ENCODE results near the gene SLC1A5.
A peak's percentile ranks its signal among the peaks of the same experiment; 100 is the strongest.
"Not testable (repeated sequence)": the region's sequence is repeated elsewhere in the genome, so short reads cannot be mapped to it uniquely, and the experiment has no call there.

SLC1A5 gene

GRCh38 chr19:46798713-46799112 is 10.3 kb upstream of the SLC1A5 start:
- no peak for DNase-seq (ENCODE audit: low spot score)

DNA sequence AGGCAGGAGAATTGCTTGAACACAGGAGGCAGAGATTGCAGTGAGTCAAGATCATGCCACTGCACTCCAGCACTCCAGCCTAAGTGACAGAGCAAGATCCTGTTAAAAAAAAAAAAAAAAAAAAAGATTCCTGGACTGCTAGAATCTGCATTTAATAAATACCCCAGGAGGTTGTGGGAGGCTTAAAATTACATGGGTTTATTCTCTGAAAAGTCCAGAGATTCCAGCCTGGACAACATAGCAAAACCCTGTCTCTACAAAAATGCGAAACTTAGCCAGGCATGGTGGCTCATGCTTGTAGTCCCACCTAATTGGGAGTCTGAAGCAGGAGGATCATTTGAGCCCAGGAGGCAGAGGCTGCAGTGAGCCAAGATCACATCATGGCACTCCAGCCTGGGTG is 9.5 kb upstream of the SLC1A5 start:
- no peak for DNase-seq (ENCODE audit: low spot score)

DNA sequence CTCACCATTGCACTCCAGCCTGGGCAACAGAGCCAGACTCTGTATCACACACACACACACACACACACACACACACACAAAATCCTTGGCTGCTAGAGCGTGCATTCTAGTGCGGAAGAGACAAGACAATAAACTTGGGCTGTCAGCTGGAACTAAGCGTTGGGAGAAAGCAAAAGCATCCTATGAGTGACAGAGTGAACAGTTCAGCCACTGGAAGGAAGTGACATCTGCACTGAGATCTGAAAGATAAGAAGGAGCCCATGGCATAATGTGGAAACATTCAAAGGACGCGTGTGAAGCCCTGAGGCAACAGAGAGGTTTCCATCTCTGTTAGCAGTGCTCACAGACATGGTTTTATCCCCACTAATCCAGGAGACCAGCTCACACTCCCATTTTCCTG is 3.5 kb upstream of the SLC1A5 start:
- DNase-seq (ENCODE audit: low spot score), result no peak

- no peak for DNase-seq (ENCODE audit: low spot score)
These were observed 977 bp upstream of the SLC1A5 start for GRCh38 chr19:46789371-46789770.

DNA sequence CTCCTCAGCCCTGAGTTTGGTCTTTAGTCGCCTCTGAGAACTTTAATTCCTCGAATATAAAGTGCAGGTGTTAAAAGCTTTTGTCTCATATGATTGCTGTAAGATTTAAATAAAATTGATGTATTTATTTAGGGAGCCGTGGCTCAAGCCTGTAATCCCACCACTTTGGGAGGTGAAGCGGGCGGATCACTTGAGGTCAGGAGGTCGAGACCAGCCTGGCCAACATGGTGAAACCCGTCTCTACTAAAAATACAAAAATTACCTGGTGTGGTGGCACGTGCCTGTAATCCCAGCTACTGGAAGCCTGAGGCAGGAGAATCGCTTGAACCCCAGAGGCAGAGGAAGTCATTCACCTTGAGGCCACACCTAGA is 559 bp upstream of the SLC1A5 start:
- no peak for DNase-seq (ENCODE audit: low spot score)

GRCh38 chr19:46787331-46788261 is 798 bp downstream of the SLC1A5 start:
- DNase-seq (ENCODE audit: low spot score), result no peak

- DNase-seq (ENCODE audit: low spot score), result no peak
These were observed 1.4 kb downstream of the SLC1A5 start for GRCh38 chr19:46787040-46787330.

- DNase-seq (ENCODE audit: low spot score), result peak; percentile 68
These were observed 2.0 kb downstream of the SLC1A5 start for GRCh38 chr19:46786236-46787039.

DNA sequence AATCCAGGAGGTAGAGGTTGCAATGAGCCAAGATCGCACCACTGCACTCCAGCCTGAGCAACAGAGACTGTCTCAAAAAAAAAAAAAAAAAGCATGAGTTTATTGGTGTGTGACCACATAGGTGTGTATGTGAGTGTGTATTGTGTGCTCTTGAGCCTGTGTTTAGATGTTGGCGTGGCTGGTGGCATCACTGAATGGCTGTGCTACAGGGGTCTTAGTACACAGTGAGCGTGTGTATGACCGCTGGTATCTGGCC is 2.5 kb downstream of the SLC1A5 start:
- no peak for DNase-seq (ENCODE audit: low spot score)

DNA sequence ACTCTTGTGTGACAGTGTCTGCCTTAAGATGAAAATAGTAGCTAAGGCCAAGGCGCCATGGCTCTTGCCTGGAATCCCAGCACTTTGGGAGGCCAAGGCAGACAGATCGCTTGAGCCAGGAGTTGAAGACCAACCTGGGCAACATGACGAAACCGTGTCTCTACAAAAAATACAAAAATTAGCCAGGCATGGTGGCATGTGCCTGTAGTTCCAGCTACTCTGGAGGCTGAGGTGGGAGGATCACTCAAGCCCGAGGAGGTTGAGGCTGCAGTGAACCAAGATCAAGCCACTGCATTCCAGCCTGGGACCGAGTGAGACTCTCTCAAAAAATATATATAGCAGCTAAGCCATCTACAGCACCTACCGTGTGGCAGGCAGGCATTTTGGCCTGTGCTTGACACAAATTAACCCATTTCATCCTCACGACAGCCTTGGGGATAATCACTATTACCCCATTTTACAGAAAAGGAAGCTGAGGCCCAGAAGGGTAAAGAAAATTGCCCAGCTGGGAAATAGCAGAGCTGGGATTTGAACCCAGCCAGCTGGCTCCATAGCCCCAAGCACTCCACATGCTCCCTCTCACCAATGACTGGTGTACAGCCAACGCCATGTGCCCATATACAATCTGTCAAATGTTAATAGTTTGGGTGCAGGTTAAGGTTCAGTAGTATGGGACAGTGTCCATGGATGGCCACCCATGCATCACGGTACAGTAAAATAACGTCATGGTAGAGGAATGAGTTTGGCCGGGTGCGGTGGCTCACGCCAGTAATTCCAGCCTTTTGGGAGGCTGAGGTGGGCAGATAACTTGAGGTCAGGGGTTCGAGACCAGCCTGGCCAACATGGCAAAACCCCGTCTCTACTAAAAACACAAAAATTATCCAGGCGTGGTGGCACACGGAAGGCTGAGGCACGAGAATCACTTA is 3.1 kb downstream of the SLC1A5 start:
- DNase-seq (ENCODE audit: low spot score), result no peak

GRCh38 chr19:46784262-46785053 is 3.9 kb downstream of the SLC1A5 start:
- DNase-seq (ENCODE audit: low spot score), result no peak

DNA sequence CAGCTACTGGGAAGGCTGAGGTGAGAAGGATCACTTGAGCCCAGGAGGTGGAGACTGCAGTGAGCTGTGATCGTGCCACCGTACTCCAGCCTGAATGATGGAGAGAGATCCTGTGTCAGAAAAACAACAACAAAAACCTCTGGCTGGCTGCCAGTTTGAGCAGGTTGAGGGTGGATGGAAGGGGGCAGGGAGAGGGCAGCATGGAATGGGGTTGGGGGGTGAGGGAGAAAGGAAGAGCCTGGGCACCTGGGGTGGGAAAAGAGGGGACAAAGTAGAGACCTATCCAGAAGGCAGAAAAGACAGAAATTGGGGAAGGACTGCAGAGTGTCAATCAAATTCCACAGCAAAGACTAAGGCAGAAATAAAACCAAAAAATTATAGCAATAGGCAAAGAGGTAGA is 4.7 kb downstream of the SLC1A5 start:
- DNase-seq (ENCODE audit: low spot score), result no peak

DNA sequence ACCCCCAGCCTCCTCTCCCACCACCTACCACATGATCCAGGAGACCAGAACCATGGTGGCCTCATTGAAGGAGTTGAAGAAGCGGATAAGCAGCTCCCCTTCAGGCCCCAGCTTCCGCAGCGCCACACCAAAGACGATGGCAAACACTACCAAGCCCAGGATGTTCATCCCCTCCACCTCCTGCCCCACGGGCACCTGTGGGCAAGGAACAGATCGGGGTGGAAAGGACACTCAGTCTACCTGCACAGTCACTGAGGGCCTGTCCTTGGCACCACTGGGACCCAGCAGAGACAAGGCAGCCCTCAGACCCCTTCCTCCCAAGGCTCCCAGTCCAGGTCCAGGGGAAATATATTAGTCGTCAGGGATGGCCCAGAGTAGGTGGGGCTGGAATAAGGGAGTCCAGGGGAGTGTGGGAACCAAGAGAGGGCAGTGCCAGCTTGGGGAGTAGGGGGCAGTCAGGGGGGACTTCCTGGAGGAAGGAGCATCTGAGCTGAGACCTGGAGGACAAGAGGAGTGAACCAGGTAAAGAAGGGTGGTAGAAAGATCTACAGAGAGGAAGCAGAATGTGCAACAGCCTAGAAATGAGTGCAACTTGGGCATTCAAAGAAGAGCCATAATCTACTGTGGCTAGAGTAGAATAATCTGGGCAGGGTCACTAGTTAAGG is 5.9 kb downstream of the SLC1A5 start:
- DNase-seq (ENCODE audit: low spot score), result no peak

GRCh38 chr19:46777956-46778645 is 10.3 kb downstream of the SLC1A5 start:
- not testable (repeated sequence) for DNase-seq (ENCODE audit: low spot score)

- DNase-seq (ENCODE audit: low spot score), result no peak
These were observed 11.2 kb downstream of the SLC1A5 start for GRCh38 chr19:46776927-46777911.

- no peak for DNase-seq (ENCODE audit: low spot score)
These were observed 12.6 kb downstream of the SLC1A5 start for GRCh38 chr19:46775642-46776258.

DNA sequence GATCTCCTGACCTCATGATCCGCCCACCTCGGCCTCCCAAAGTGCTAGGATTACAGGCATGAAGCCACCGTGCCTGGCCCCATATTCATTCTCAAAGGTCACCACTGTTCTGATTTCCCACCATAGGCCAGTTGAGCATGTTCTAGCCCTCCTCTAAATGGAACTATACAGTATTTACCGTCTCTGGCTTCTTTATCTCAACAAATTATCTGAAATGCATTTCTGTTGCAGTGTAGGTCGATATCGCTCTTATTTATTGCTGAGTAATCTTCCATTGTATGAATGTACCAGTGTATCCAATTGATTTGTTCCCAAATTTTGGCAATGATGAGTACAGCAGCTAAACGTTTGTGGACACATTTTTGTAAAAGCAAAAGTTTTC is 15.4 kb downstream of the SLC1A5 start:
- no peak for DNase-seq (ENCODE audit: low spot score)

DNA sequence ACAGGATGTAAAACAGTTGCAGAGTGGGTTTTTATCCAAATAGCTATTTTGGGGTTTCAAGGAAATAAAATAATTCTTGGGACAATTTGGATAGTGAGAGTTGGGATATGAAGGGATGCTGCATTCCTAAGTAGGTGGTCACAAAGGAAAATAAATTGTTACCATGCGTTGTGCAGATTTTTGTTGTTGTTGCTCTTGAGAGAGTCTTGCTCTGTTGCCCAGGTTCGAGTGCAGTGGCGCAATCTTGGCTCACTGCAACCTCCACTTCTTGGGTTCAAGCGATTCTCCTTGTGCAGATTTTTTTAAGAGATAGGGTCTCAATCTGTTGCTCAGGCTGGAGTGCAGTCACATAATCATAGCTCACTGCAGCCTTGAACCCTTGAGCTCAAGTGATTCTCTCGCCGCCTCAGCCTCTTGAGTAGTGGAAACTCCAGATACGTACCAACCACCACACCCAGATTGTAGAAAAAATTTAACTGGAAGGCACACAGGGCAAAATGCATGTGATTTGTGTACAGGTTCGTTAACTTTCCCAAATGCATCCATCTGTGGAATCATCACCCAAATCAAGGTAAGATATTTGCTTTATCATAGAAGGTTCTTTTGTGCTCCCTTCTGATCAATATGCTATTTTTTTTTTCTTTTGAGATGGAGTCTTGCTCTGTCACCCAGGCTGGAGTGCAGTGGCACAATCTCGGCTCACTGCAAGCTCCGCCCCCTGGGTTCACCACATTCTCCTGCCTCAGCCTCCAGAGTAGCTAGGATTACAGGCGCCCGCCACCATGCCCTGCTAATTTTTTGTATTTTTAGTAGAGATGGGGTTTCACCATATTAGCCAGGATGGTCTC is 16.0 kb downstream of the SLC1A5 start:
- no peak for DNase-seq (ENCODE audit: low spot score)
